Fibroblast of skin of left quadriceps (primary cell): ENCODE measurements around the gene ANKRD11.
"Not testable (repeated sequence)": the region's sequence is repeated elsewhere in the genome, so short reads cannot be mapped to it uniquely, and the experiment has no call there.

Experiments
- DNase-seq, 2 experiments: peaks; one replicate each; pipeline ENCODE4 v3.0.0-alpha.2; 2013; ENCODE audit warnings: low read depth in 2 of 2

Gene ANKRD11

GRCh38 chr16:89384282-89384681, 106.1 kb downstream of the ANKRD11 start:
- DNase-seq = no peak

- DNase-seq = no peak
Observed at GRCh38 chr16:89383095-89384003, 107.0 kb downstream of the ANKRD11 start.

DNA sequence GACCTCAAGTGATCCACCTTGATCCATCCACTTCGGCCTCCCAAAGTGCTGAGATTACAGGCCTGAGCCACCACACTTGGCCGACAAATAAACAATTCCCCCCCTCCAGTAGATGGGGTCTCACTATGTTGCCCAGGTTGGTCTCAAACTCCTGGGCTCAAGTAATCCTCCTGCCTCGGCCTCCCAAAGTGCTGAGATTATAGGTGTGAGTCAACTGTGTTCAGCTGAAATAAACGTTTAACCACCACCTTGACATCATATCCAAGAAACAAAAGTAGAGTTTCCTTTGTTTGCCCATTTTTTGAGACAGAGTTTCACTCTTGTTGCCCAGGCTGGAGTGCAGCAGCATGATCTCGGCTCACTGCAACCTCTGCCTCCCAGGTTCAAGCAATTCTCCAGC, 107.8 kb downstream of the ANKRD11 start:
- not testable (repeated sequence) for DNase-seq

DNA sequence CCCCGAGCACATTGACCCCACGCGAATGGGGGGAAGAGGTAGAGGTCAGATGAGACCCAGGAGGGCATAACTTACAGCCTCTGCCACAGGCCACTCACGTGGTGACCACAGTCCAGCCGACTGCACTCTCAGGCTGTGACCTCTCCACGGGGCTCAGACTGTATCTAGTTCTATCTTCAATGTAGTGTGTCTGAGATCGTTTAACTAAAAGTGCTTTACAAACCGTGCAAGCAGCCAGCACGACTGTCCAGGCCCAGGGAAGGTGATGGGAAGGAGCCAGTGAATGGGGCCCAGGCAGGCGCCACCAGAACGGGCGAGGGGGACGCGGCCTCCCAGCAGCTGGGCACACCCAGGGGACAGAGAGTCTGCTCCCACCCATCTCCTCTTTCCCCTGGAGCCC, 108.6 kb downstream of the ANKRD11 start:
- no peak for DNase-seq

DNA sequence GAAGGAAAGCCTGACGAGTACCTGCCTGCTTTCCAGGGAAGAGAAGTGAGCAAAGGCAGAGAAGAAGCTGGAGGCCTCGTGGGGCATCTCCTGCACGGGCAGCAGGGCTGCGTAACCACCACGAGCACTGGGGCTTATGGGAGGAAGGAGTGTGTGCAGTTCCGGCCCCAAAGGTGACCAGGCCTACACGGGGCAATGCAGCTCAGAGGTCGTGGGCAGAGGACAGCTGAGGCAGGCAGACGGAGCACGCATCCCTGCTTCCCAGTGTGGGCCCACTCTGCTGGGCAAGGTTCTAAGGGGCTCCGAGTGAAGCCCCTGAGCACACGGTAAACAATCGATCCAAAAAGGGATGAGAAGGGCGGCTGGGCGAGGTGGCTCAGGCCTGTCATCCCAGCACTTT, 109.7 kb downstream of the ANKRD11 start:
- DNase-seq = no peak

DNA sequence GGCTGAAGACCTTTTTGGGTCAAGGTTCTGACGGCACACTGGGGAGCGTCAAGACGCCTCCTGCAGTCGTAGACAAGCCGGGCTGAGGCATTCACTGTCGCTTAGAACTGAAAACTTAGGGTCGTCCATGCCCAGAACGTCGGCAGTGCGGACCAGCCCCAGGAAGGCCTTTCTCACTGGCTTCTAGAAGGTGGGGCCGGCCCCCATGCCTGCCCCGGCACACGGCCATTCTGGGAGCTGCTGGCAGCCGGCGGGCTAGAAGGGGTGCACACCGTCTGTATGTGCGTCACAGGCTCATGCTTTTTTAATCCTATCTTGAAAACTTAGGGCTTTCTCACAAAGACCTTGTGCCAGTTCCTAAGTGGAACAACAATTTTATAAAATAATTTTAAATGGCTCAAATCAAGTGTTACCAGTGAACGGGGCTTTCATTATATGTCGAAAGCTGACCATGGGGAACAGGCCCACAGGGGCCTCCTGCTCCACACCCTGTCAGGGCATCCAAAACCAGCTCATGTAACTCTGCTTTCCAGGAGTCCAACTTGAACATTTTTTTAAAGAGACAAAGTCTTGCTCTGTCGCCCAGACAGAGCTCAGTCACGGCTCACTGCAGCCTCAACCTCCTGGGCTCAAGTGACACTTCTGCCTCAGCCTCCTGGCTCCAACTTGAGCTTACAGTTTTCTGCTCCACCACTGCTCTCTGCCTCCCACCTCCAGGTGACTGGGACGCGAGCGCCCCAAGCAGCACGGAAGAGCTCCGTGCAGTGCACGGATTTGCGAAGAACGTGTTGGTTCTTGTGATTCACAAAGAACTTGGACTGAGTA, 111.2 kb downstream of the ANKRD11 start:
- DNase-seq = no peak

DNA sequence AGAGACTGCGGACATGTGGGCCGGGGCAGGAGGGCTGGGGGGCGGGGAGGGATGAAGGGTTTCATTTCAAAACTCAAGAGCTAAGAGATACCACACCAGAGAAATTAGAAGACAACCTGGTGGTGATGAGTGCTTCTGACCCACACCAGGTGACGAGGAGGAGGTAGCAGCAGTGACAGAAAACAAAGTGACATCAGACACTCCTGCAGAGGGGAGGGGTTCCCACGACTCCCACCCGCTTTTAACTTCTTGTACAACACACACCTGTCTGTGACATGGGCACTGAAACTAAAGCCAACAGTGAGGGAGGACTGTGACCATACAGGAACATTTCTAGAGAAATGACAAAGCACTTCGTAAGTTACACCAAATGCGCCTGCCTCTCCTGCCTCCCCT, 112.9 kb downstream of the ANKRD11 start:
- no peak for DNase-seq

DNA sequence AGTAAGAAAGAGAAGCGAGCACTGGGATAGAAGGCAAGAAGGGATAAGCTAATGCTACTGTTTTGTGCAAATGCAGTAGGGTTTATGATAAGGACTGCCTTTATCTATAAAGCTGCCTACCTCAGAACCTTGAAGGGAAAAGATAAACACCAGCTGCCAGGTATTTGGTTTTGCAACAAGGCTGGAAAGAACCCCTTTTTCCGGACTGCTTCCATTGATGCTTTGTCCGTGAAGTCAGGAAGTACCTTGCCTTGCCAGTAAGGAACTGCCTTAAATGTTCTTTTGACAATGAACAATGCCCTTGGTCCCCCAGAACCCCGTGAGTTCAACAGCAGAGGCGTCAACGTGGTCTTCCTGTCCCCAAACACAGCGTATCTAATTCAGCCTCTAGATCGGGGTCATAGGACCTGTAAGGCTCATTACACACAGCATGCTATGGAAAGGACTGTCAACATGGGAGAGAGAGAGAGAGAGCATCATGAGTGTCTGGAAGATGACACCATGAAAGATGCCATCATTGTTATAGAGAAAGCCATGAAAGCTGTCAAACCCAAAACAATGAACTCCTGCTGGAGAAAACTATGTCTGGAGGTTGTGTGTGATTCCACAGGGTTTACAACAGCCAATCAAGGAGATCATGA, 113.4 kb downstream of the ANKRD11 start:
- DNase-seq = no peak

DNA sequence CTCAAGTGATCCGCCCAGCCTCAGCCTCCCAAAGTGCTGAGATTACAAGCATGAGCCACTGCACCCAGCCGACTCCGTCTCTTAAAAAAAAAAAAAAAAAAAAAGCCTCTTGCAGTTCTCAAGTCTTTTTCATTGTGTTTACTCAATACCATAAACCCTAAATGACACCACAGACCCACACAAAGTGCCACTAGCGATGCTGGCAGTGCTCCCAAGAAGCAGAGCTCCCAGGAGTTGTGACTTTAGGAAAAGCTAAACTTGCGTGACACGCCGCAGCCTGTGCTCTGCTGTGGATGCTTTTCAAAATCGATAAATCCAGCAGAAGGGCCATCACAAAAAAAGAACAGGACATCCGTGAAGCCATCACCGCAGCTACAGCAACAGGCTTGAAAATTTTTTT, 114.7 kb downstream of the ANKRD11 start:
- no peak for DNase-seq

GRCh38 chr16:89375021-89375420, 115.3 kb downstream of the ANKRD11 start:
- no peak for DNase-seq

- DNase-seq = no peak
Observed at GRCh38 chr16:89374393-89374960, 115.9 kb downstream of the ANKRD11 start.

- DNase-seq = no peak
Observed at GRCh38 chr16:89373355-89374110, 116.8 kb downstream of the ANKRD11 start.

DNA sequence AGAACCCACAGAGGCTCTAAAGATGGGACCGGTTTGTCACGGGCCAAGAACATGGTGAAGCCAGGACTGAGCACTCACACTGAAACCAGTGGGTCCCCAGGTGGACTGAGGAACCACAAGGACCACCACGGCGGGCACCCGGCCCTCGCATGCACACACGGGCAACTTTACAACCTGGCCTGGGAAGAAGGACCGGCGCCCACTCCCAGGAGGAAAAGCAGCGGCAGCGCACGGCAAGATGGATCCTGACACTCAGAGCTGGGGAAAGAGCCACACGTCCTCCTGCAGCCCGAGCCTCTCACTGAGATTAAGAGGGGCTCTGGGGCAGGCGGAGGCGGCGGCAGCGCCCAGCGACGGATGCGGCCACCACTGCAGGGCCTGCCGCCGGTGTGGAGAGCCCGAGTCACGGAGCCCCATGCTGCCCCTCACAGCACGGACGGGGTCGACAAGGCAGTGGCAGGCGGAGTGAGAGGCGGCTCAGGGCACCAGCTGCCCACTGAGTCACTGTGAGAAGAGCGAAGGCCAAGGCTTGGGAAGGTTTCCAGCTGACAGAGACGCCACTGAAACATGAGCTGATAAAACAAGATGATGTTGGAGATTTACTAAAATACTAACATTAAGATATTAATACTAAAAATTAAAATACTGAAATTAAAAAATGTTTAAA, 118.3 kb downstream of the ANKRD11 start:
- DNase-seq = no peak

DNA sequence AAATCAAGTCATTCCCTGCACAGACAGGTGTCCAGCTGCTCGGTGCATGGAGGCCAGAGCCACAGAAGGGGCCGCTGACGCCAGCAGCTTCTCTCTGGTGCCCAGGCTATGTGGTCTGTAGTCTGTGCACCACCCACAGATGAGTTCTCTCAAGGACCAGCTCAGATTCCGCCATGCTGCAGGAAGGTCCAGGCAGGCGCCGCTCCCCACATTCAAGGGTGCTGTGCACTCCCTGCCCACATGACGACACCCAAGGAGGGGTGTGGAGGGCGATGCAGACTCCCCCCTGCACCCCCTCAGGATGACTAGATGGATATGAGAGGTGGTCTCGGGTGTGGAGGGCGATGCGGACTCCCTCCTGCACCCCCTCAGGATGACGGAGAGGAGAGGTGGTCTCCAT, 119.0 kb downstream of the ANKRD11 start:
- no peak for DNase-seq

DNA sequence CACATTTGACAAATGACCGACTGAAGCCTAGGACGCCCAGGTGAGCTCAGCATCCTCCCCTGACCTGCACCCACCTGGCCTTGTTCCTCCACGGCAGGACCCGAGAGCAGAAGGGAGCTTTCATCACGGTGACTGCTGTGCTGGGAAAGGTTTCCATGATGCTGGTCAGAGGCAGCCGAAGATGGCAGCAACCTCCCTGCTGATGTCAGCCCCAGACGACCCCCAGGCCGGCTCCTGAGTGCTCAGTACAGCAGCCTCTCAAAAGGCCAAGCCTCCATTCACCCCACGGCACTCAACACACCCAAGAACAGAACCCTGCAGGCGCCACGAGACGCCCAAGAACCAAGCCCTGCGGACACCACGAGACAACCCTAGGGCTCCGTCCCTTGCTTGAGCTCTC, 119.8 kb downstream of the ANKRD11 start:
- DNase-seq = no peak

DNA sequence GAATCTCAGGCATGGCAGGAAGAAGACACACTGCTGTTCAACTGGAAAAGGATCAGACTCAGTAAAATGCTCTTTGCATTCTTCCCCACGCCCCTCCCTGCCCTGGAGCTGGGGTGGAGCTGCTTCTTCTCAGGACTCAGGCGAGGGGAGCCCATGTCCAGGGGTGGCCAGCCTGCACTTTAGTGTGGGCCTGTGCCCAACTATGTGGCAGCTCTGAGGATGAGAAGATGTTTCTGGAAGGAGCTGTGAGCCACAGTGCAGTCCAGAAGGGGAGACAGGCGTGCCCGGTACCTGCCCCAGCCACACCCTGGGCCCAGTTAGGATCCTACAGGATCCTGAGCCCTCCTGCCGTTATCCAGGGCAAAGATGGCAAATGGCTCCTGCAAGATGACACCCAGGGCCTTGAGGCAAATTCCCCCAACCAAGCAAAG, 120.3 kb downstream of the ANKRD11 start:
- no peak for DNase-seq

DNA sequence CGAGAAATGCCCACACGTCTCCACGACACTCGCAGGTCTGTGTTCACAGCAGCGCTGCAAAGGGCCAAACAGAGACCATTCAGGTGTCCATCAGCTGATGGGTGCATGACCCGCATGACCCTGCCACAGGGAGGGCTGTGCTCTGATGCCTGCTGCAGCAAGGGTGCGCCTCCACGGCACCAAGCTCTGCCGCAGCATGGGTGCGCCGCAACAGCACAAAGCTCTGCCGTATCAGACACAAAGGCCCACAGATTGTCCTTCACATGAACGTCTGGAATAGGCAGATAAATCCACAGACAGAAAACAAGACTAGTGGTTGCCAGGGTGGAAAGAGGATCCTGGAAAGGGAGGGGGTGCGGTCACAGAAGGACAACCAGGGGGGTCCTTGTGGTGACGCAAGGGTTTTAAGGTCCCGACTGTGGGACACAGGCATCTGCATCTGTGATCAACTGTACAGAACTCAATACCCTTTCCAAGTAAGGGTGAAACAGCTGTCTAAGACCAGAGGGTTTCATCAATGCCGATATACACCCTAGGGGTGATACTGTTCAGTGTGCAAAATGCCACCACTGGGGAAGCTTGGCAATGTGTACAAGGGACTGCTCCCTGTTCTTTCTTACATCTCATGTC, 121.0 kb downstream of the ANKRD11 start:
- DNase-seq = no peak

GRCh38 chr16:89368604-89369249, 121.6 kb downstream of the ANKRD11 start:
- no peak for DNase-seq

DNA sequence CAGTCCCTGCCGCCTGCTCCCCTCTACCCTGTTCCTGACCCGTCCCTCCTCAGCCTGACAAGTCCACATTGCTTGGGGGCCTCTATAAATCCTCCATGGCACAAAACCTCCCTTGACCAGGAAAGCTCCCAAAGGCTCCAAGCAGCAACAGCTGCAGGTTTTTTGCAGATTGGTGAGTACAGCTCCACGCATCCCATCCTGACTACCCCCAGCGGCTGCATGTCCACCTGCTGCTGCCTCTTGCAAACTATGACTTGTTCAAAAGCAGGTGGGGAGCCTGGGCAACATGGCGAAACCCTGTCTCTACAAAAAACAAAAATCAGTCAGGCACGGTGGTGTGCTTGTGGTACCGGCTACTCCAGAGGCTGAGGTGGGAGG, 122.8 kb downstream of the ANKRD11 start:
- DNase-seq = no peak
